Stomach (tissue), 19 donors: Measurements from ENCODE around the gene PTGFR. TPM values are rescaled to one million over a fixed set of nuclear protein-coding genes. Genes with fewer than 3 reads are reported as not detected.

Experiments
- DNase-seq, 2 donors: peaks; one replicate each; pipeline versions ENCODE4 v3.0.0 to v3.0.0-alpha.2; 2013 to 2019
- H3K27ac ChIP-seq, 5 donors: fragments of 200-600 bp in 4 of 5; sonication (generic) in 4 of 5; one replicate each; pipeline ENCODE4 v1.5.1; 2013 to 2019; ENCODE audit warnings: mild to moderate bottlenecking in 1 of 5, moderate library complexity in 1 of 5
- H3K27me3 ChIP-seq, 3 donors: fragments of 200-600 bp; sonication (generic); one replicate each; pipeline ENCODE4 v1.5.1; 2017 to 2019; ENCODE audit warnings: mixed run types in 1 of 3
- H3K36me3 ChIP-seq, 4 donors: fragments of 200-600 bp; sonication (generic); 1 replicate in 3 of 4; 2 replicates in 1 of 4; pipeline ENCODE4 v1.5.1; 2016 to 2019
- H3K4me1 ChIP-seq, 4 donors: fragments of 200-600 bp; sonication (generic); one replicate each; pipeline ENCODE4 v1.5.1; 2016 to 2019
- H3K4me3 ChIP-seq, 4 donors: fragments of 200-600 bp; sonication (generic) in 3 of 4; one replicate each; pipeline ENCODE4 v1.5.1; 2016 to 2019; ENCODE audit warnings: mild to moderate bottlenecking in 1 of 4
- H3K9me3 ChIP-seq, 4 donors: fragments of 200-600 bp; sonication (generic); one replicate each; pipeline ENCODE4 v1.5.1; 2016 to 2019
- EP300 ChIP-seq: sonication (generic); formaldehyde crosslinking; IDR thresholded peaks from one replicate; pipeline ENCODE4 v1.6.1; 2017; ENCODE audit warnings: antibody characterized with exemption
- POLR2A ChIP-seq, 4 donors: fragments of 450-650 bp; IDR thresholded peaks; one replicate each; pipeline ENCODE4 v1.6.1; 2016; ENCODE audit warnings: antibody characterized with exemption in 4 of 4, control low read depth in 2 of 4, mild to moderate bottlenecking in 1 of 4, moderate library complexity in 1 of 4
- POLR2AphosphoS5 ChIP-seq, 3 donors: sonication (generic); formaldehyde crosslinking; IDR thresholded peaks; one replicate each; pipeline ENCODE4 v1.6.1; 2016; ENCODE audit warnings: antibody characterized with exemption in 3 of 3
- WGBS, 5 donors: extraction: QIAGEN DNeasy Blood & Tissue Kit in 3 of 5; methylation state at CpG; one replicate each; pipeline versions ENCODE4 v1.1.5 to v1.1.7; 2013 to 2018; 5-methylcytosine and 5-hydroxymethylcytosine counted together
- intact Hi-C: fragments of 100-400 bp; cut with DNase I; formaldehyde crosslinking; loops from one replicate; pipeline ENCODE4 v1.15.1; 2023; ENCODE audit warnings: low total_unique reads
- long read RNA-seq, 10 donors: transcript quantifications; one replicate each; lab custom pipeline, GENCODE V29; 2026
- polyA plus RNA-seq, 3 donors: library from polyadenylated mRNA; stranded (reverse); fragments of 200-250 nt; gene quantifications; one replicate each; pipeline ENCODE4 v1.2.3, GENCODE V29; 2013
- total RNA-seq, 5 donors: library from RNA; depleted of rRNA; stranded (reverse); fragments of >200 nt; gene quantifications; one replicate each; pipeline versions ENCODE4 v1.1.0 to v1.2.3, GENCODE V29; 2014 to 2016
- TF ChIP-seq, protein P1 (sequence below), 7 experiments: fragments of 450-650 bp in 4 of 7; fragments of 200-600 bp in 3 of 7; sonication (generic) in 3 of 7; IDR thresholded peaks; one replicate each; pipeline ENCODE4 v1.5.1; 2016 to 2019; ENCODE audit warnings: antibody characterized with exemption in 7 of 7, control low read depth in 2 of 7, mild to moderate bottlenecking in 1 of 7
- donor health status: healthy with polysubstance abuse.
- donor health status: Bipolar disorder and iron deficiency.
- donor health status: healthy.

PTGFR gene
- total RNA-seq (1 to 10 TPM in 2 of 5 donors, under 1 TPM in 3; under 0.01 to 3.3 (median 0.89) TPM), polyA plus RNA-seq (1 to 10 TPM in 2 of 3 donors, under 1 TPM in 1; 0.60 to 1.7 (median 1.1) TPM)
- long read RNA-seq, donor 1, full-length matches to known transcripts, result 1 of 1 reads
- long read RNA-seq, donor 1, partial matches to known transcripts, result 0 of 1 reads
- long read RNA-seq, donor 1, other reads (novel, unspliced or antisense), result 0 of 1 reads
- long read RNA-seq, donor 2, result 0 reads
- long read RNA-seq, donor 3, full-length matches to known transcripts, result 1 of 1 reads
- long read RNA-seq, donor 3, partial matches to known transcripts, result 0 of 1 reads
- long read RNA-seq, donor 3, other reads (novel, unspliced or antisense), result 0 of 1 reads
- long read RNA-seq, donor 4, result 0 reads
- long read RNA-seq, donor 5, result 0 reads
- long read RNA-seq, donor 6, result 0 reads
- long read RNA-seq, donor 7, result 0 reads
- long read RNA-seq, donor 8, result 0 reads
- long read RNA-seq, donor 9, result 0 reads
- long read RNA-seq, donor 10, result 0 reads

- peak within 1 kb of the TSS; percentile 48 to 57 (median 50) for H3K4me3 ChIP-seq
- intact Hi-C loops, result no loop called here
These were observed at the start of gene PTGFR for GRCh38 chr1:78490861-78491450. TSS of gene PTGFR (plus strand) at chr1:78490974. CDS start at chr1:78492744, 1,770 bp downstream.

GRCh38 chr1:78441921-78442320, 48.9 kb upstream of the PTGFR start:
- intact Hi-C loops, result no loop called here
- Histone ChIP-seq H3K4me3 (no peak overlapping the region), H3K9me3 (no peaks in the 10 kb centered on the region), H3K27me3 (no peaks in the 10 kb centered on the region), H3K4me1 (no peaks in the 10 kb centered on the region), H3K27ac (no peak overlapping the region), H3K36me3 (no peaks in the 10 kb centered on the region)
- TF ChIP-seq POLR2AphosphoS5 (IDR thresholded peaks at IDR 0.05) (no peak), POLR2A (IDR thresholded peaks at IDR 0.05) (no peak), EP300 (no peak)
- TF ChIP-seq, protein P1, sequence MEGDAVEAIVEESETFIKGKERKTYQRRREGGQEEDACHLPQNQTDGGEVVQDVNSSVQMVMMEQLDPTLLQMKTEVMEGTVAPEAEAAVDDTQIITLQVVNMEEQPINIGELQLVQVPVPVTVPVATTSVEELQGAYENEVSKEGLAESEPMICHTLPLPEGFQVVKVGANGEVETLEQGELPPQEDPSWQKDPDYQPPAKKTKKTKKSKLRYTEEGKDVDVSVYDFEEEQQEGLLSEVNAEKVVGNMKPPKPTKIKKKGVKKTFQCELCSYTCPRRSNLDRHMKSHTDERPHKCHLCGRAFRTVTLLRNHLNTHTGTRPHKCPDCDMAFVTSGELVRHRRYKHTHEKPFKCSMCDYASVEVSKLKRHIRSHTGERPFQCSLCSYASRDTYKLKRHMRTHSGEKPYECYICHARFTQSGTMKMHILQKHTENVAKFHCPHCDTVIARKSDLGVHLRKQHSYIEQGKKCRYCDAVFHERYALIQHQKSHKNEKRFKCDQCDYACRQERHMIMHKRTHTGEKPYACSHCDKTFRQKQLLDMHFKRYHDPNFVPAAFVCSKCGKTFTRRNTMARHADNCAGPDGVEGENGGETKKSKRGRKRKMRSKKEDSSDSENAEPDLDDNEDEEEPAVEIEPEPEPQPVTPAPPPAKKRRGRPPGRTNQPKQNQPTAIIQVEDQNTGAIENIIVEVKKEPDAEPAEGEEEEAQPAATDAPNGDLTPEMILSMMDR (IDR thresholded peaks at IDR 0.05), result no peak
- 61 to 82% (median 65%) methylated on average over 3 of the region's 3 CpGs for WGBS, 5 donors
- no peak for DNase-seq

More at GRCh38 chr1:78490861-78491450, at the start of gene PTGFR:
- Histone ChIP-seq H3K27ac (peak within 1 kb of the TSS; percentile 2 to 80 (median 74)), H3K4me1 (peaks cover 7 to 16% (median 13%) of the 10 kb centered on the region in 4 donors), H3K27me3 (peaks cover 0 to 22% (median 18%) of the 10 kb centered on the region in 3 donors), H3K9me3 (no peaks in the 10 kb centered on the region), H3K36me3 (no peaks in the 10 kb centered on the region)
- no peak for TF ChIP-seq EP300
- TF ChIP-seq POLR2AphosphoS5 (IDR thresholded peaks at IDR 0.05), result no peak
- TF ChIP-seq, protein P1 (IDR thresholded peaks at IDR 0.05), result no peak
- no peak for TF ChIP-seq POLR2A (IDR thresholded peaks at IDR 0.05)
- DNase-seq, result peak in 1 of 2 donors; percentile 67
- WGBS, 5 donors, result 1 to 6% (median 3%) methylated on average over 15 to 42 of the region's 42 CpGs

- Histone ChIP-seq H3K9me3 (no peaks in the 10 kb centered on the region), H3K4me3 (no peak overlapping the region), H3K27ac (no peak overlapping the region), H3K27me3 (no peaks in the 10 kb centered on the region), H3K4me1 (no peaks in the 10 kb centered on the region), H3K36me3 (no peaks in the 10 kb centered on the region)
- TF ChIP-seq EP300 (no peak), POLR2AphosphoS5 (IDR thresholded peaks at IDR 0.05) (no peak), POLR2A (IDR thresholded peaks at IDR 0.05) (no peak)
- TF ChIP-seq, protein P1 (IDR thresholded peaks at IDR 0.05), result no peak
- intact Hi-C loops, result no loop called here
- no peak for DNase-seq
These were observed 43.7 kb upstream of the PTGFR start for GRCh38 chr1:78447086-78447485.

DNA sequence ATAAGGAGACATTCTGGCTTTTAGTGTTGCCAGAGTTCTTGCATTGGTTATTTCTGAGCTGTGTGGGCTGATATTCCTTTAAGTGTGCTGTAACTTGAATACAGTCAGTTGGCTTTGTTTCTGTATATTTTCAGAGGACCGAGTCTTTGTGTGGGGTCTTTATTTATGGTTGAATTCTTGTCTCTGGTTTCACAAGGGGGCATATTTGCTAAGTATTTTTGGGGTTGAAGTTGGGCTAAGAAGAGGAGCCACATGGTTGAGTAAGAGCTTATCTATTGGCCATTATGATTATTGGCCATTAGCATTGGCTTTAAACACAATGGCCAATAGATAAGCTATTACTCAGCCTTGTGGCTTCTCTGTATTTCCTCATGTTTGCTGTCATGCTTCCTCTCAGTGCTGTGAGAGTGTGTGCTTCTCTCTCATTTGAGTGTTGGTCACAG, 26.3 kb upstream of the PTGFR start:
- intact Hi-C loops, result no loop called here
- Histone ChIP-seq H3K4me1 (no peaks in the 10 kb centered on the region), H3K4me3 (no peak overlapping the region), H3K27me3 (no peaks in the 10 kb centered on the region), H3K36me3 (no peaks in the 10 kb centered on the region), H3K9me3 (peaks cover 0 to 18% (median 13%) of the 10 kb centered on the region in 4 donors), H3K27ac (no peak overlapping the region)
- WGBS, 5 donors, result 65 to 84% (median 76%) methylated on average over 1 of the region's 1 CpG
- no peak for DNase-seq
- no peak for TF ChIP-seq EP300
